GM20000 (cell line): Measurements from ENCODE around the gene TIGD3.
A peak's percentile ranks its signal among the peaks of the same experiment; 100 is the strongest.

Source experiments
- DNase-seq: peaks from one replicate; pipeline ENCODE4 v3.0.0; 2012; ENCODE audit warnings: low spot score
- TF ChIP-seq, protein P1 (sequence below): IDR thresholded peaks from 2 replicates; pipeline ENCODE4 v1.5.1; 2012; ENCODE audit warnings: mild to moderate bottlenecking, control low read depth; ENCODE audit errors: extremely low read depth, missing control alignments

TIGD3 gene

DNA sequence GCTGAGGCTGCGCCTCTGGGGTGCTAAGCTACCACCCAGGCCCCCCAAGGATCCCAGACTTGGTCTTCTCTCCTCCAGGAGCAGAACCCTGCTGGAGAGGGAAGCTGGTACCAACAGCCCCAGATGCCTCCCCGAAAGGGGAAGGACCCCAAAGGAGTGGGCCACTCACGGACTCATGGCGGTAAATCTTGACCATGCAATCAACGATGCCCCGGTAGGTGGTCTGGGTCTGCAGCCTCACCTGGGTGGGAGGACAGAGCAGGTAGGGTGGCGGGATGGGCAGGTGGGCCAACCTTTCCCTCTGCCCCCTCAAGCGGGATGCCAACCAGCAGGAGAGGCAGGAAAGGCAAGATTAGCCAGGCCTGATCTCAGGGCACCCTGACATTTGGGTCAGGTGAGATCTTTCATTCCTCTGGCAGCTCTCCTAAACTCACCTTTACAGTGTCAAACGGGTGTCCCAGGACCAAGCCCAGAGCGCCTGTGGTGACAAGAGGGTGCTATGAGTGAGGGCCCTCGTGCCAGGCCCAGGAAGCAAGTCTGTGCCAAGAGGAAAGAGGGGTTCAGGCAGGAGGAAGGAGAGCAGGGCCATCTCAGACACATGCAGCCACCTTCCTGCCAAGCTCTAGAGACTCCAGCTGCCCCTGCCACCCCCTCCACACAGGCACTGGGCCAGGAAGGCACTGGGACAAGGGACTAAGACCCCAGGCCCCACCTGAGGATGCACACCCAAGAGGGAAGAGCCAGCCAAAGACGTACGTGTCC lies 25.3 kb downstream of the TIGD3 start:
- TF ChIP-seq, protein P1, sequence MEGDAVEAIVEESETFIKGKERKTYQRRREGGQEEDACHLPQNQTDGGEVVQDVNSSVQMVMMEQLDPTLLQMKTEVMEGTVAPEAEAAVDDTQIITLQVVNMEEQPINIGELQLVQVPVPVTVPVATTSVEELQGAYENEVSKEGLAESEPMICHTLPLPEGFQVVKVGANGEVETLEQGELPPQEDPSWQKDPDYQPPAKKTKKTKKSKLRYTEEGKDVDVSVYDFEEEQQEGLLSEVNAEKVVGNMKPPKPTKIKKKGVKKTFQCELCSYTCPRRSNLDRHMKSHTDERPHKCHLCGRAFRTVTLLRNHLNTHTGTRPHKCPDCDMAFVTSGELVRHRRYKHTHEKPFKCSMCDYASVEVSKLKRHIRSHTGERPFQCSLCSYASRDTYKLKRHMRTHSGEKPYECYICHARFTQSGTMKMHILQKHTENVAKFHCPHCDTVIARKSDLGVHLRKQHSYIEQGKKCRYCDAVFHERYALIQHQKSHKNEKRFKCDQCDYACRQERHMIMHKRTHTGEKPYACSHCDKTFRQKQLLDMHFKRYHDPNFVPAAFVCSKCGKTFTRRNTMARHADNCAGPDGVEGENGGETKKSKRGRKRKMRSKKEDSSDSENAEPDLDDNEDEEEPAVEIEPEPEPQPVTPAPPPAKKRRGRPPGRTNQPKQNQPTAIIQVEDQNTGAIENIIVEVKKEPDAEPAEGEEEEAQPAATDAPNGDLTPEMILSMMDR = no peak
- DNase-seq = no peak

DNA sequence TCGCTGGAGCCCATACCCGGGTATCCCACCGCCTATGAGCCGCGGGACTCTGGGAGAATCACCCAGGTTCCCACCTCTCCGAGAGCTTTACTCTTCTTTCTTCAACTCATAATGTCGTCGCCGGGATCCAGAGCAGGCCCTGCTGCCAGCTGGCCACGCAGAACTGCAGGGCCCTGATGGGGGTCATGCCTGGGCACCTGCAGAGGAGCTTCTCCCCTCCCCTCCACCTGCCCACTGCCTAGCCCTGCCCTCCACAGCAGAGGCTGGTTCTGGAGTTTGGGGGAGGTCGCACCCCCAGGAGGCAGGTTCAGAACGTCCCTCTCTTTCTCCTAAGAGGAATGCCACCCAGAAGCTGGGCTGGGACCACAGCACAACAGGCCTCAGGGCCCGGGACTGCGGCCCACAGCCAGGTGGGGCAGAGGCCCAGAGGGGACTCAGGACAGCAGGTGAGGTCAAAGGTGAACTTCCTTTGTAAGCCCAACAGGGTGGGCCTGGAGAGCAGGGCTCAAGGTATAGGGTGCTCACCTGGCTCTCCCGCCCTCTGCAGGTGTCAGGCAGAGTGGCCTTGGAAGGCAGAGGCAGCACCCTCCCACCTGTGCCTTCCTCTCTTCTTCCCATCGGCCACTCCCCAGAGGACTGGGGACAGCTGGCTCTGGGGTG lies 26.0 kb downstream of the TIGD3 start:
- TF ChIP-seq, protein P1 = no peak
- DNase-seq = no peak

DNA sequence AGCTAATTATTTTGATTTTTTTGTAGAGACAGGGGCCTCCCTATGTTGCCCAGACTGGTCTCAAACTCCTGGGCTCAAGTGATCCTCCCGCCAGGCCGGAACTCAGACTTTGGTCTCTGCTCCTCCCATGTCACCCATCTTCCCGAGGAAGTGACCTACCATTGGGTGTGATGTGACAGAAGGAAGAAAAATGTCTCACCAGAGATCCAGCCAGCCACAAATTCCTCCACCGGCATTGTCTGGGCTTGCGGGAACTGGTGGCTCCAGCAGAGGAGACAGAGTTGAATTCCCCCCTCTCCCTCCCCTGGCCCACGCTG lies 27.1 kb downstream of the TIGD3 start:
- peak; percentile 52 for DNase-seq
- TF ChIP-seq, protein P1 = no peak

DNA sequence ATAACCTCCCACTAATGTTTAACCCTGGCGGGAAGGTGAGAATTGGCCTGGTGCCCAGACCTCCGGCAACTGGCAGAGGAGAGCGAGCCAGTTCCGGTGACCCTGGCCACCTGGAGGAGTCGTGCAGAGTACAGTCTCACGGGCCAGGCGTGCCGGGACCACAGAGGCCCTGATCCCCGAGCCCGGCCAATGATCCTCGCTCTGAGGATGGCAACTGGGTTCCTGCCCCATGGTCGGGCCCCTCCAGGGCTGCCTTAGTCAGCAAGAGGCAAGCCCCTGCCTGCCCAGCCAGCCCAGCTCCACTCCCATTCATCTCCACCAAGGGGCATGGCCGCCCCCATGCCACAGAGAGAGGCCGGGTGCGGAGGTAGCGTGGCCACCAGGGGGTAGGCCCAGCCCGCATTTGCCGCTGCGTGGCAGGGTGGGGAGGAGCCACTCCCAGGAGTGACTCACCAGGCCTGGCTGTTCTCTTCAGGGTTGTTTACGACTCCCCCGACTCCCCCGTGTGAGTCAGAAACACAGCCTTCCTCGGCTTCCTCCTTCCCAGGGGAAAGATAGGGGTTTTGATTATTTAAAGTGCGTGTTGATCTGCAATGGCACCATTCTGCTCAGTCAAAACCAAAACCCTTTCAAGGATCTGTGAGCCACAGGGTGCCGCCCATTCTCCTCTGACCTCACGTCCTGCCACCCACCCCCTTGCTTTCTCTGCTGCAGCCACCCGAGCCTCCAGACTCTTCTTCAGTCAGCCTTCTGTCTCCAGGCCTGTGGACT lies 27.7 kb downstream of the TIGD3 start, which contains the start of gene SLC25A45:
TSS of gene SLC25A45 (minus strand) at position 614 of the 771 bp plus-strand sequence. CDS start 695 bp downstream, outside the sequence.
- DNase-seq = peak; percentile 83
- TF ChIP-seq, protein P1 = peak; percentile 32

DNA sequence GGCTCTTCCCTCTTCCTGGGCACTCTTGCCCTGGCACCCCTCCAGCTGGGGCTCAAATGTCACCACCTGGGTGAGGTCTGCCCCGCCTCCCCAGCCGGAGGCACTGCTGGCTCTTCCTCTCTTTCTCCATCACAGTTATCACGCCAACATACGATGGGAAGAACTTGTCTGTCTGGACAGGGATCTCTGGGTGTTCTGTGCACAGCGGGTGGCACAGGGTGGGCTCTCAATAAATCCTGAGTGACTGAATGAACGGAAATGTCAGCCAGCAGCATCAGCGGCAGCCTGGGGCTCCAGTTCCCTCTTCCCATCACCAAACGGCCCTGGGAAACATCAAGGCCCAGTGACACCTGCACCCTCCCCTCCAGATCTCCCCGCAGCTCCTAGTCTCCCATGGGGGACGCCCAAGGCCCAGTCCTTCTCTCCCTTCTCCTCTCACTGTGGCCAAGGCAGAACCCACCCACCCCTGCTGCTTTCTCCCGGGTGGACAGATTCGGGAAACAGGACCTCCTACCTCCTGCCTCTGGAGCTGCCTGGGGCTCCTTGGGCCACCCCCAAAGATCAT lies 28.3 kb downstream of the TIGD3 start:
- no peak for DNase-seq
- TF ChIP-seq, protein P1 = no peak

DNA sequence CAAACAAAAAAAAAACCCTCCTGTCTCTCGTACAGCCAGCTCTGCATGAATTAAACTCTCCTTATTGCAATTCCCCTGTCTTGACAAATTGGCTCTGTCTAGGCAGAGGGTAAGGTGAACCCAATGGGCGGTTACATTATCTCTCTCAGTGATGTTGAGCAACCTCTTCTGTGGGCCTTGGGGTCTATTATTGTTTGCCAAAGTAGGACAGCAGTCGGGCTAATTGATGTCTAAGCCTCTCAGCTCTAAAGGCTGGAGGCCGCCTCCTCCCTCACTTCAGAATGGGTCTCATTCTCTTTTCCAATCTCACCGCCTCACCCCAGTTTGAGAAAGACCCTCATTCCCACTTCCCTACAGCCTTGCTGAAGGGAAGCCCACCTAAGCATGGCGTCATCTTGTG lies 29.2 kb downstream of the TIGD3 start:
- no peak for DNase-seq

More for the DNA sequence above, 29.2 kb downstream of the TIGD3 start:
- TF ChIP-seq, protein P1 = no peak
